ENCODE measurements around the gene LRRC17.

- TF ChIP-seq, protein P1, sequence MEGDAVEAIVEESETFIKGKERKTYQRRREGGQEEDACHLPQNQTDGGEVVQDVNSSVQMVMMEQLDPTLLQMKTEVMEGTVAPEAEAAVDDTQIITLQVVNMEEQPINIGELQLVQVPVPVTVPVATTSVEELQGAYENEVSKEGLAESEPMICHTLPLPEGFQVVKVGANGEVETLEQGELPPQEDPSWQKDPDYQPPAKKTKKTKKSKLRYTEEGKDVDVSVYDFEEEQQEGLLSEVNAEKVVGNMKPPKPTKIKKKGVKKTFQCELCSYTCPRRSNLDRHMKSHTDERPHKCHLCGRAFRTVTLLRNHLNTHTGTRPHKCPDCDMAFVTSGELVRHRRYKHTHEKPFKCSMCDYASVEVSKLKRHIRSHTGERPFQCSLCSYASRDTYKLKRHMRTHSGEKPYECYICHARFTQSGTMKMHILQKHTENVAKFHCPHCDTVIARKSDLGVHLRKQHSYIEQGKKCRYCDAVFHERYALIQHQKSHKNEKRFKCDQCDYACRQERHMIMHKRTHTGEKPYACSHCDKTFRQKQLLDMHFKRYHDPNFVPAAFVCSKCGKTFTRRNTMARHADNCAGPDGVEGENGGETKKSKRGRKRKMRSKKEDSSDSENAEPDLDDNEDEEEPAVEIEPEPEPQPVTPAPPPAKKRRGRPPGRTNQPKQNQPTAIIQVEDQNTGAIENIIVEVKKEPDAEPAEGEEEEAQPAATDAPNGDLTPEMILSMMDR (IDR thresholded peaks at IDR 0.05 in 4 of 5, conservative IDR thresholded peaks at IDR 0.05 in 1 of 5): no peak
- no peak for TF ChIP-seq POLR2A (IDR thresholded peaks at IDR 0.05)
Observed at GRCh38 chr7:102975854-102976253, 63.1 kb downstream of the LRRC17 start.
